NCI-H2081 (cell line): ENCODE data around the gene ACOT13.
A peak's percentile ranks its signal among the peaks of the same experiment; 100 is the strongest.
"Not testable (repeated sequence)": the region's sequence is repeated elsewhere in the genome, so short reads cannot be mapped to it uniquely, and the experiment has no call there.

ENCODE experiments used
- DNase-seq, 2 experiments: peaks; one replicate each; lab custom pipeline; 2025; lab: John Stamatoyannopoulos, UW

Gene ACOT13

GRCh38 chr6:24692415-24692814, 25.5 kb downstream of the ACOT13 start:
- DNase-seq: no peak

GRCh38 chr6:24692848-24693592, 26.1 kb downstream of the ACOT13 start:
- no peak for DNase-seq

DNA sequence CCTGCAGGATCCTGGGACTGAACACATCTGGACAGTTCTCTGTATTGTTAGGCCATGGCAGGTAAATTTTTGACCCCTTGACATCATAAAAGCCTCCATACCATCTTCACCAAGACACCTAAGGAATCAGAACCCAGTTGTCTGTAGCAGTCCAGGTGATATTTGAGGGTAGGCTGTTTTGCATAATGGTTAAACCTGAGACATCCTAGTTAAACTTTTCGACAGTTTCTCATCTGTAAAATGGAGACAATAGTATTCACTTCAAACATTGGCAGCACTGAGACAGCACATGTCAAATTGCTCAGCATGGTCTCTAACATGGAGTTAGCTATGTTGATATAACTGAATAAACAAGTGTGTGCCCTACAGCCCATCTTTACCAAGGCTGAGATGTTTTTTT, 27.3 kb downstream of the ACOT13 start:
- DNase-seq: no peak

- DNase-seq: peak; percentile 44 to 65
These were observed 28.8 kb downstream of the ACOT13 start for GRCh38 chr6:24695635-24696034.

DNA sequence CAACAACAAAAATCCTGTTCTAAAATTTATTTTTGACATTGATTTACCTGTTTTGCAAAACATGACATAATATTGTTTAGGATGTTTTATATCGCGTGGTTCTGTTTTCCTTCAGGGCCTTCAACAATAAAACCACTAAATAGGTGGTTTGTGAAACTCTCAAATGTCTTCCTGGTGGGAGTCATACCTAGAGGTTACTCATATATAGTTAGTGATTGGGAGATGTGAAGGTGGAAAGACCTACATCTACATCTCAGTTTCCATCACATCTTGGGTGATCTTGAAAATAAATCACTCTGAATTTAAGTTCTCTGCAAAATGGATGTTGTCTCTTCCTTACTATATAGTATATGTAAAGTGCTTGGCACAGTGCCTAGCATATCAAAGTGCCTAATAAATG, 29.2 kb downstream of the ACOT13 start:
- no peak for DNase-seq

GRCh38 chr6:24699521-24700359, 32.9 kb downstream of the ACOT13 start:
- DNase-seq: no peak

- DNase-seq: no peak
These were observed 35.9 kb downstream of the ACOT13 start for GRCh38 chr6:24702720-24703282.

DNA sequence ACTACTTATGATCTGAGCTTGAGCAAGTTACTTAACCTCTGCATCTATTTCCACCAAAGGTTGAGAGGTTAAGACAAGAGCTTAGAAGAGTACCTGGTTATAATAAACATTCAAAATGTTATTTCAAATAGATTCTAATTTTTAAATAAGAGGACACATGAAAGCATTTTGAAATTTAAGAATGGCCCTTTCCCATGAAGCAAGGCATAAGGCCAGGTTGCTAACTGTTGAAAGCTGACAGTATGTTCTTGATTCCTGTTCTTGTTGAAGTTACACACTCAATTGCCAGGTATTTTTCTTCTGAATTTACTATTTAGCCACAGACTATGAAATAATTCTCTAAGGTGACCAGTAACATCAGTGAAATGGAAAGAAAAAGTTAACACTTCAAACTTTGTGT, 37.6 kb downstream of the ACOT13 start:
- no peak for DNase-seq

DNA sequence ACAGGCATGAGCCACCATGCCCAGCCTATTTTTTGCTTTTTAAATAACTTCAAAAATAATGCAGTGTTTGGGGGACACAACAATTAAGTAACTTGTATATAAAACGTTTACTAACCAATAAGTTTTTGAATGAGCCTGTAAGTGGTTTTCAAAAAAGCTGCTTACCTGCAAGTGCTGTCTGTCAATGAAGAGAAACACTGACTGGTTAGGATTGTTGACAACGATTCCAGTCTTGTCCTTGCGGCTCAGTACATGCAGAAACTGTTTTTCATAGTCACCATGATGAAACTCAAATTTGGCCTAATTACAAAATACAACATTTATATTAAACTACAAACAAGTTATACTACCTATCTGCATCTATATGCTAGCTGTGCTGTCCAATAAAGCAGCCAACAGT, 41.7 kb downstream of the ACOT13 start:
- DNase-seq: no peak

GRCh38 chr6:24709014-24709711, 42.3 kb downstream of the ACOT13 start:
- DNase-seq: no peak

DNA sequence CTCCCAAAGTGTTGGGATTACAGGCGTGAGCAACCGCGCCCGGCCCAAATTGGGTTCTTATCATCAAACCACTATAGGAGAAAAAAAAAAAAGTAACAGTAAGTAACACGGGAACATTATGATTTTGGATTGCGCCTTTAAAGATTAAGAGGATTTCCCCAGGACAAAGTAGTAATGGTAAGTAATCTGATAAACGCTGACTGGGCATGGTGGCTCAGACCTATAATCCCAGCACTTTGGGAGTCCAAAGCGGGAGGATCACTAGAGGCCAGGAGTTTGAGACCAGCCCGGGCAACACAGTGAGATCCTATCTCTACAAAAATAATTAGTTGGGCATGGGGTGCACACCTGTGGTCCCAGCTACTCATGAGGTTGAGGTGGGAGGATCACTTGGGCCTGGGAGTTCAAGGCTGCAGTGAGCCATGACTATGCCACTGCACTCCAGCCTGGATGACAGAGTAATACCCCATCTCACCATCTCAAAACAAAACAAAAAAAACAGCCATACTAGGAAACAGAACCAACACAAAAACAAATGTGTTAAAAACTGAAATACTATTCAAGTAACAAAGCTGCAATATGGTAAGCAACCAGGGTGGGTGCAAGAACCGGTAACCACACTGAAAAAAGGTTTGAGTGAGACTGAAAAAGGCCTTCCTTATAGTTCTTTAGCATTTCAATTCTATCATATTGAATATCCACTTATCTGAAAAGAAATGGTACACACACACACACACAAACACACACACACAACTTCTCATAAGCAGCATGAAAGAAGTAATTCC, 43.8 kb downstream of the ACOT13 start:
- DNase-seq: no peak

GRCh38 chr6:24716602-24717148, 49.8 kb downstream of the ACOT13 start:
- DNase-seq: not testable (repeated sequence)

- no peak for DNase-seq
These were observed 51.7 kb downstream of the ACOT13 start for GRCh38 chr6:24718449-24719124.

GRCh38 chr6:24719125-24719971, 52.5 kb downstream of the ACOT13 start, which contains the start of gene C6orf62:
Gene C6orf62, minus strand, starts transcription at chr6:24719154. Its CDS starts 486 bp downstream, at chr6:24718668.
- peak; percentile 14 to 53 for DNase-seq

- peak; percentile 19 to 43 for DNase-seq
These were observed 53.3 kb downstream of the ACOT13 start for GRCh38 chr6:24720131-24720603.

DNA sequence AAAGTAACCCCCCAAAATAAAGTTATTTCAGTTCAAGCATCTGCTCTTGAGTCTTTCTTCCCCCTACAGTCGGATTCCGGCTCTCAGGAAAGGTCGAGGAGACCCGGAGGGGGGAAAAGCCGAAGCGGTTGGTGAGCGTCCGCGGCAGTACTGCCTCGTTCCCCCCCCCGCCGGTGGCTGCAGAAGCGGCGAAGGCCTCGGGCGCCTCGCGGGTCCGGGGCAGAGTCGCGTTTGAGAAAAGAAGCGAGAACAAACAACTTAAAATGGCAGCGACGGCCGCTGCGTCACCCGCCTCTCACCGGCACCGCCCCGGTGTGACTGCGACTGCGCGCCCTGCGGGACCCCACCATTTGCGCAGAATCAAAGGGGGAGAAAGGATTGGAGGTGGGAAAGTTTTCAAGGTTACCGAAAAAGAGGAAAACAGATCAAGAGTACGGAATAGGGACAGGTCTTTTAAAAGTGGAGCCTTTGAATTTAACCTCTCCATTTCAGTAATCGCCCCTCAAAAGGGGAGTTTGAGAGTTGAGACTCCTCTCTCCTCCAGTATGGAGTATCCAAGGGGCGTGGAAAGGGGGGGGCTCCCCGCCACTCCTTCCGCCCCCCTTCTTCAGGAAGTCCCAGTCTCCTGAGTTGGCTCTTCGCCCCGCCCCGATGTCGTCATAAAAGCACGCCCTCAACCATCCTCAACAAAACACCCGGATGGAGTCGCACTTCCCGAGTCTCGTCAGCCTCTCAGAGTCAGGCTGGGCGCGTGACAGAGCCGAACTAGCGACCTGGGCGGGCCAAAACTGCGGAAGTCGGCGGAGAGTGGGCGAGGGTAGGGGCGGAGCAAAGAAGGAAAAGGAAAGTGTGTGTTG, 54.0 kb downstream of the ACOT13 start:
- DNase-seq: peak; percentile 99

GRCh38 chr6:24721461-24722215, 54.8 kb downstream of the ACOT13 start:
- DNase-seq: peak in 1 of 2 experiments; percentile 83

- DNase-seq: no peak
These were observed 56.4 kb downstream of the ACOT13 start for GRCh38 chr6:24723270-24723669.
